GM23338 (cell line): ENCODE results near the gene LIX1L. TPM values are rescaled to one million over a fixed set of nuclear protein-coding genes. Genes with fewer than 3 reads are reported as not detected.
A peak's percentile ranks its signal among the peaks of the same experiment; 100 is the strongest.

Experiments
- ATAC-seq: fragments of 200-7000 bp; cut with Tn5 transposase; 3 replicates; pipeline ENCODE4 v1.9.1; 2020
- DNase-seq: peaks from one replicate; pipeline ENCODE4 v3.0.0-alpha.2; 2015; ENCODE audit warnings: low spot score
- H2AFZ ChIP-seq: fragments of 200-600 bp; sonication (generic); 2 replicates; pipeline ENCODE4 v1.8.0; 2016; ENCODE audit warnings: antibody characterized with exemption, mild to moderate bottlenecking, moderate library complexity
- H3F3A ChIP-seq: fragments of 200-600 bp; sonication (generic); replicated peaks from 2 replicates; pipeline ENCODE4 v1.8.0; 2017; ENCODE audit warnings: antibody characterized with exemption, mixed run types, low read depth
- H3K27ac ChIP-seq: fragments of 200-600 bp; sonication (generic); 2 replicates; pipeline ENCODE4 v1.6.1; 2016; ENCODE audit warnings: low read depth
- H3K27me3 ChIP-seq: fragments of 200-600 bp; sonication (generic); 2 replicates; pipeline ENCODE4 v1.8.0; 2016; ENCODE audit warnings: mild to moderate bottlenecking, mixed run types, moderate library complexity; ENCODE audit not compliant: insufficient read depth
- H3K36me3 ChIP-seq: fragments of 200-600 bp; sonication (generic); 2 replicates; pipeline ENCODE4 v1.8.0; 2016; ENCODE audit warnings: mild to moderate bottlenecking; ENCODE audit not compliant: insufficient read depth
- H3K4me1 ChIP-seq: fragments of 200-600 bp; sonication (generic); 2 replicates; pipeline ENCODE4 v1.8.0; 2016; ENCODE audit warnings: mild to moderate bottlenecking, moderate library complexity; ENCODE audit not compliant: insufficient read depth
- H3K4me2 ChIP-seq: fragments of 200-600 bp; sonication (generic); 2 replicates; pipeline ENCODE4 v1.7.1; 2017; ENCODE audit warnings: mixed run types
- H3K4me3 ChIP-seq: fragments of 200-600 bp; sonication (generic); 2 replicates; pipeline ENCODE4 v1.6.1; 2016; ENCODE audit warnings: mixed run types
- H3K79me2 ChIP-seq: fragments of 200-600 bp; sonication (generic); replicated peaks from 2 replicates; pipeline ENCODE4 v1.8.0; 2017; ENCODE audit warnings: mild to moderate bottlenecking; ENCODE audit not compliant: insufficient read depth
- H3K9me2 ChIP-seq: fragments of 200-600 bp; sonication (generic); 2 replicates; pipeline ENCODE4 v1.8.0; 2017; ENCODE audit not compliant: insufficient read depth
- H4K20me1 ChIP-seq: fragments of 200-600 bp; sonication (generic); replicated peaks from 2 replicates; pipeline ENCODE4 v1.8.0; 2017; ENCODE audit warnings: mild to moderate bottlenecking; ENCODE audit not compliant: insufficient read depth
- H3K27ac Mint-ChIP-seq: 2 replicates; pipeline ENCODE4 v1.8.0; 2020; ENCODE audit warnings: inconsistent platforms, mild to moderate bottlenecking, moderate library complexity, mixed read lengths
- H3K27me3 Mint-ChIP-seq: 3 replicates; pipeline ENCODE4 v1.8.0; 2022; ENCODE audit warnings: low read depth, mild to moderate bottlenecking, moderate library complexity, mixed read lengths, inconsistent platforms; ENCODE audit not compliant: insufficient read depth, poor library complexity
- H3K36me3 Mint-ChIP-seq: 3 replicates; pipeline ENCODE4 v1.8.0; 2021; ENCODE audit warnings: low read depth, mild to moderate bottlenecking, inconsistent platforms, moderate library complexity, mixed read lengths
- H3K4me1 Mint-ChIP-seq: 3 replicates; pipeline ENCODE4 v1.8.0; 2020; ENCODE audit warnings: mild to moderate bottlenecking, inconsistent platforms, mixed read lengths
- H3K4me3 Mint-ChIP-seq: 3 replicates; pipeline ENCODE4 v1.8.0; 2021; ENCODE audit warnings: moderate library complexity, mild to moderate bottlenecking, inconsistent platforms, mixed read lengths
- H3K9me3 Mint-ChIP-seq: 3 replicates; pipeline ENCODE4 v1.8.0; 2020; ENCODE audit warnings: moderate library complexity, mild to moderate bottlenecking, inconsistent platforms, mixed read lengths
- CREB1 ChIP-seq: fragments of 250-450 bp; sonication (Bioruptor Pico); IDR thresholded peaks from 2 replicates; pipeline ENCODE4 v1.5.0; 2020; ENCODE audit warnings: low read depth, mild to moderate bottlenecking, moderate library complexity
- CTCF ChIP-seq, 2 experiments: fragments of 200-600 bp in 1 of 2; sonication (generic) in 1 of 2; conservative IDR thresholded peaks; 2 replicates each; pipeline versions ENCODE4 v1.5.1 to v1.6.1; 2016 to 2017; ENCODE audit warnings: antibody characterized with exemption in 2 of 2, low read depth in 2 of 2, mild to moderate bottlenecking in 2 of 2, moderate library complexity in 1 of 2
- ETS1 ChIP-seq: IDR thresholded peaks from 2 replicates; pipeline ENCODE4 v1.6.1; 2016; ENCODE audit warnings: antibody characterized with exemption
- EZH2 ChIP-seq: fragments of 200-600 bp; sonication (generic); IDR thresholded peaks from one replicate; pipeline ENCODE4 v1.8.0; 2017; ENCODE audit warnings: antibody characterized with exemption, mild to moderate bottlenecking, low read depth; ENCODE audit not compliant: unreplicated experiment
- EZH2phosphoT487 ChIP-seq: fragments of 200-600 bp; sonication (generic); IDR thresholded peaks from one replicate; pipeline ENCODE4 v1.8.1; 2018; ENCODE audit warnings: antibody characterized with exemption; ENCODE audit not compliant: unreplicated experiment
- JUNB ChIP-seq: IDR thresholded peaks from one replicate; pipeline ENCODE4 v1.6.1; 2016; ENCODE audit warnings: antibody characterized with exemption; ENCODE audit not compliant: unreplicated experiment
- NANOG ChIP-seq: IDR thresholded peaks from 2 replicates; pipeline ENCODE4 v1.6.1; 2016; ENCODE audit warnings: antibody characterized with exemption, borderline replicate concordance
- POLR2AphosphoS5 ChIP-seq: IDR thresholded peaks from 2 replicates; pipeline ENCODE4 v1.6.1; 2016; ENCODE audit warnings: antibody characterized with exemption, low read depth
- REST ChIP-seq: IDR thresholded peaks from one replicate; pipeline ENCODE4 v1.6.1; 2018; ENCODE audit warnings: antibody characterized with exemption; ENCODE audit not compliant: unreplicated experiment
- STAT1 ChIP-seq: IDR thresholded peaks from one replicate; pipeline ENCODE4 v1.6.1; 2016; ENCODE audit warnings: antibody characterized with exemption; ENCODE audit not compliant: unreplicated experiment
- ZNF114 ChIP-seq: fragments of 250-450 bp; sonication (Bioruptor Pico); IDR thresholded peaks from 2 replicates; pipeline ENCODE4 v1.5.0; 2020; ENCODE audit warnings: mild to moderate bottlenecking, moderate library complexity
- ZNF331 ChIP-seq: fragments of 250-450 bp; sonication (Bioruptor Pico); IDR thresholded peaks from 2 replicates; pipeline ENCODE4 v1.5.0; 2020; ENCODE audit warnings: low read depth, mild to moderate bottlenecking, moderate library complexity
- ZNF462 ChIP-seq: fragments of 250-450 bp; sonication (Bioruptor Pico); IDR thresholded peaks from 2 replicates; pipeline ENCODE4 v1.5.0; 2020; ENCODE audit warnings: mild to moderate bottlenecking, moderate library complexity
- polyA plus RNA-seq: library from polyadenylated mRNA; unstranded; fragments of >200 nt; fragmentation: Nextera tagmentation; extraction: Ambion mirVana; gene quantifications from 2 replicates; pipeline ENCODE4 v1.2.1, GENCODE V29; 2016
- total RNA-seq: library from RNA; depleted of rRNA; stranded (reverse); fragments of >200 nt; shearing (Covaris generic); gene quantifications from 2 replicates; pipeline ENCODE4 v1.2.3, GENCODE V29; 2014

Gene LIX1L
- total and polyA plus RNA-seq, 2 experiments from 2014 or later, result 0.76 to 2.6 TPM

GRCh38 chr1:145959333-145959732 is 1.5 kb upstream of the LIX1L start:
- Histone ChIP-seq H3K79me2 (no peaks in the 10 kb centered on the region), H3K36me3 (no peaks in the 10 kb centered on the region), H2AFZ (no peak overlapping the region), H3K27ac (no peak overlapping the region), H3K27me3 (peaks cover 87% of the 10 kb centered on the region), H4K20me1 (no peaks in the 10 kb centered on the region), H3K4me3 (no peak overlapping the region), H3K4me1 (peaks cover 26% of the 10 kb centered on the region), H3K4me2 (no peak overlapping the region), H3F3A (peaks cover 4% of the 10 kb centered on the region; the same call in 1 of the 2 replicates), H3K9me2 (no peaks in the 10 kb centered on the region)
- ATAC-seq (no peak), DNase-seq (no peak)
- H3K4me3 Mint-ChIP-seq, result peak overlapping the region; percentile 95
- H3K36me3 Mint-ChIP-seq, result no peaks in the 10 kb centered on the region; the same call in 2 of the 3 replicates
- TF ChIP-seq ZNF331 (CRISPR knock-in tag) (no peak), STAT1 (no peak), ETS1 (no peak), CTCF (conservative IDR thresholded peaks at IDR 0.05; ENCODE audit: low read depth in 2 of 2) (no peak), ZNF114 (no peak), CREB1 (CRISPR knock-in tag) (no peak), JUNB (no peak), NANOG (no peak), ZNF462 (CRISPR knock-in tag) (no peak), EZH2 (no peak), POLR2AphosphoS5 (no peak), EZH2phosphoT487 (no peak), REST (no peak)
- peaks cover 73% of the 10 kb centered on the region for H3K27me3 Mint-ChIP-seq
- H3K9me3 Mint-ChIP-seq, result peaks cover 2% of the 10 kb centered on the region; the same call in 2 of the 3 replicates
- H3K27ac Mint-ChIP-seq, result no peak overlapping the region
- peaks cover 33% of the 10 kb centered on the region for H3K4me1 Mint-ChIP-seq
